ENCODE data around the gene DEGS1.
"Not testable (repeated sequence)": the region's sequence is repeated elsewhere in the genome, so short reads cannot be mapped to it uniquely, and the experiment has no call there.

The DEGS1 gene

GRCh38 chr1:224181453-224181810 lies 1.6 kb upstream of the DEGS1 start:
- no peak for DNase-seq

- peak; percentile 55 to 85 for DNase-seq
Observed at GRCh38 chr1:224182057-224182865, 779 bp upstream of the DEGS1 start.

GRCh38 chr1:224183591-224184312 lies 712 bp downstream of the DEGS1 start:
- peak; percentile 57 to 64 for DNase-seq

- DNase-seq, result no peak
Observed at GRCh38 chr1:224185208-224185607, 2.2 kb downstream of the DEGS1 start.

GRCh38 chr1:224188286-224188685 lies 5.2 kb downstream of the DEGS1 start:
- DNase-seq, result no peak

- no peak for DNase-seq
Observed at GRCh38 chr1:224189561-224189960, 6.5 kb downstream of the DEGS1 start.

GRCh38 chr1:224192082-224192788 lies 9.2 kb downstream of the DEGS1 start:
- DNase-seq, result no peak

GRCh38 chr1:224193319-224193966 lies 10.4 kb downstream of the DEGS1 start:
- DNase-seq, result no peak

GRCh38 chr1:224196813-224197600 lies 14.0 kb downstream of the DEGS1 start:
- DNase-seq, result no peak

- DNase-seq, result no peak
Observed at GRCh38 chr1:224198572-224198971, 15.5 kb downstream of the DEGS1 start.

GRCh38 chr1:224199679-224200078 lies 16.6 kb downstream of the DEGS1 start:
- no peak for DNase-seq

- no peak for DNase-seq
Observed at GRCh38 chr1:224201383-224201782, 18.3 kb downstream of the DEGS1 start.

GRCh38 chr1:224201853-224202252 lies 18.8 kb downstream of the DEGS1 start:
- DNase-seq, result no peak

- peak in 1 of 2 donors; percentile 64 for DNase-seq
Observed at GRCh38 chr1:224203243-224204016, 20.4 kb downstream of the DEGS1 start.

- DNase-seq, result peak in 1 of 2 donors; percentile 59
Observed at GRCh38 chr1:224205438-224205840, 22.4 kb downstream of the DEGS1 start.

- not testable (repeated sequence) for DNase-seq
Observed at GRCh38 chr1:224205931-224206538, 23.0 kb downstream of the DEGS1 start.

GRCh38 chr1:224211206-224211962 lies 28.3 kb downstream of the DEGS1 start:
- no peak for DNase-seq

- no peak for DNase-seq
Observed at GRCh38 chr1:224212618-224213061, 29.6 kb downstream of the DEGS1 start.

GRCh38 chr1:224213438-224214119 lies 30.5 kb downstream of the DEGS1 start:
- DNase-seq, result no peak
